HG03280 (cell line): ENCODE measurements around the gene TKTL1.
"Not testable (repeated sequence)": the region's sequence is repeated elsewhere in the genome, so short reads cannot be mapped to it uniquely, and the experiment has no call there.

Experiments used
- ATAC-seq: cut with Tn5 transposase; IDR thresholded peaks from one replicate; pipeline ENCODE4 v1.9.1; 2021; ENCODE audit warnings: mild to moderate bottlenecking, moderate library complexity; ENCODE audit not compliant: unreplicated experiment

The TKTL1 gene, protein sequence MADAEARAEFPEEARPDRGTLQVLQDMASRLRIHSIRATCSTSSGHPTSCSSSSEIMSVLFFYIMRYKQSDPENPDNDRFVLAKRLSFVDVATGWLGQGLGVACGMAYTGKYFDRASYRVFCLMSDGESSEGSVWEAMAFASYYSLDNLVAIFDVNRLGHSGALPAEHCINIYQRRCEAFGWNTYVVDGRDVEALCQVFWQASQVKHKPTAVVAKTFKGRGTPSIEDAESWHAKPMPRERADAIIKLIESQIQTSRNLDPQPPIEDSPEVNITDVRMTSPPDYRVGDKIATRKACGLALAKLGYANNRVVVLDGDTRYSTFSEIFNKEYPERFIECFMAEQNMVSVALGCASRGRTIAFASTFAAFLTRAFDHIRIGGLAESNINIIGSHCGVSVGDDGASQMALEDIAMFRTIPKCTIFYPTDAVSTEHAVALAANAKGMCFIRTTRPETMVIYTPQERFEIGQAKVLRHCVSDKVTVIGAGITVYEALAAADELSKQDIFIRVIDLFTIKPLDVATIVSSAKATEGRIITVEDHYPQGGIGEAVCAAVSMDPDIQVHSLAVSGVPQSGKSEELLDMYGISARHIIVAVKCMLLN

DNA sequence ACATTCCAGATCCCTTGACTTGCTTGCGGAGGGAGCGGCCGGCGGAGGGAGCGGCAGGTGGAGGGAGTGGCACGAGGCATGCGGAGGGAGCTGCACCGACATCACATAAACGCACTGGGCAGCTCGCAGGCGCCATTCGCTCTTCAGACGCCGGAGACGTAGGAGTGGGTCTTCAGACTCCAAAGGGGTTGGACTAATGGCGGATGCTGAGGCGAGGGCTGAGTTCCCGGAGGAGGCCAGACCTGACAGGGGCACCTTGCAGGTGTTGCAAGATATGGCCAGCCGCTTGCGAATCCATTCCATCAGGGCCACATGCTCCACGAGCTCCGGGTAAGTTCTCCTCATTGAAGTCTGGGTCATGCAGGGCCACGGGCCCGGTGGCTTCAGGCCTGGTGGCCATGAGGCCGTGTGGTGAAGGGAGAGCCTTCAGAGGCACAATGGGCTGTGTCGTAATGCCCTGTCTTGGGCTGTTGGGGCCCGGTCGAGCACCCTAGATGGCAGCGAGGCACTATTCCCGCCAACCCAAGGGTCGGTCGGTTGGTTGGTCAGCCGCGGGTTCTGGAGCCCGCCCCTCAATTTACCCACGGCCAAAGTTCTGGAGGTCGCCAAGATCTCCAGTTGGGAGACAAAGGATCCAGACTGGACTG is at the start of gene TKTL1:
Gene TKTL1, plus strand, starts transcription at position 132 of the 647 bp plus-strand sequence. Its CDS starts 65 bp downstream, at position 197.
- ATAC-seq, result no peak

- peak; percentile 88 for ATAC-seq
These were observed 48.1 kb upstream of the TKTL1 start for GRCh38 chrX:154247377-154248045.

GRCh38 chrX:154248076-154248475 is 47.5 kb upstream of the TKTL1 start:
- ATAC-seq, result peak; percentile 15

GRCh38 chrX:154257282-154257681 is 38.3 kb upstream of the TKTL1 start, which contains the start of gene OPN1MW3:
TSS of gene OPN1MW3 (plus strand) at chrX:154257582. CDS start at chrX:154257620, 38 bp downstream.
- not testable (repeated sequence) for ATAC-seq

- not testable (repeated sequence) for ATAC-seq
These were observed 36.9 kb upstream of the TKTL1 start for GRCh38 chrX:154258711-154259110.

DNA sequence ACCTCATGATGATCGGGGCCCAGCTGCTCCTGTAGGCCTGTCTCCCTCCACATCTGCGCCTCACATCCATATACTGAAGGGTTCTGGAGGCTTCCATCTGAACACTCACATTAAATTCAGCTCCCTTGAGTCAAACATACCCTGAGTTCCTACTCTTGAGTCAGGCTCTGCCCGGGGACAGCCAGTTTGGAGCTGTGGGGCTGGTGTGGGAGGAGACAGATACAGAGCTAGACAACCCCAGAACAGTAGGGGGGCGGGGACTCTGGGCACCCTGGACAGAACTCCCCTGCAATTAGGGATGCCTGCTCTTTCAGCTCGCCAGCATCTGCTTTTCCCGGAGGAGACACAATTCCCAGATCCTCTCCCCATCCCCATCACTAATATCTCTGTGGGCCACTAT is 32.5 kb upstream of the TKTL1 start:
- not testable (repeated sequence) for ATAC-seq

GRCh38 chrX:154269245-154269644 is 26.4 kb upstream of the TKTL1 start:
- not testable (repeated sequence) for ATAC-seq

DNA sequence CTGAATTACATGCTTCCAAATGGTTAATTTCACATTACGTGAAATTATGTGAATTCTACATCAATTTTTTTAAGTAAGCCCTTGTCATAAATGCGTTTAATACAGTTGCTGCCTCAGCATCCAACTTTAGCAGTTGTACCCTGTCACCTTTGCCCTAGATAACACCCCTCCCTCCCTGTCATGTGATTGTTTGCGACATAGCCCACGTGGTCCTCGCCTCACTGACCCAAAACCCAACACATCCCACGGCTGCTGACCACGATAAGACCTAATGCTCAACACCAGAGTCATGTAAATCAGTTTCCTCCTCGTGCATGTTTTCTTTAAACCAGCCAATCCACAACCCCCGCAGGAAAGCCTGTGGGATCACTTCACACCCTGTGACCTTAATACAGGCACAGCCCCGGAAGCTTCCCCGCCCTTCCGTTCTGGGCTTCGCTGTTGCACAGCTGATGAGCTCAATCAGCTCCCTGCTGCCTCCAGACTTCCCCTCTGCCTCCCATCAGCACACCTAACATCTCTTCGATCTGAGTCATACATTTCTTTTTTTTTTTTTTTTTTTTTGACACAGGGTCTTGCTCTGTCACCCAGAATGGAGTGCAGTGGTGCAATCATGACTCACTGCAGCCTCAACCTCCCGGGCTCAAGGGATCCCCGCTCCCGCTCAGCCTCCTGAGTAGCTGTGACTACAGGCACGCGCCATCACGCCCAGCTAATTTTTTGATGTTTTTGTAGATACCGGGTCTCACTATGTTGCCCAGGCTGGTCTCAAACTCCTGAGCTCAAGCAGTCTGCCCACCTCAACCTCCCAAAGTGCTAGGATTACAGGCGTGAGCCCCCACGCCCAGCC is 10.9 kb upstream of the TKTL1 start:
- ATAC-seq, result peak; percentile 70

- ATAC-seq, result not testable (repeated sequence)
These were observed 9.2 kb upstream of the TKTL1 start for GRCh38 chrX:154286406-154286805.

DNA sequence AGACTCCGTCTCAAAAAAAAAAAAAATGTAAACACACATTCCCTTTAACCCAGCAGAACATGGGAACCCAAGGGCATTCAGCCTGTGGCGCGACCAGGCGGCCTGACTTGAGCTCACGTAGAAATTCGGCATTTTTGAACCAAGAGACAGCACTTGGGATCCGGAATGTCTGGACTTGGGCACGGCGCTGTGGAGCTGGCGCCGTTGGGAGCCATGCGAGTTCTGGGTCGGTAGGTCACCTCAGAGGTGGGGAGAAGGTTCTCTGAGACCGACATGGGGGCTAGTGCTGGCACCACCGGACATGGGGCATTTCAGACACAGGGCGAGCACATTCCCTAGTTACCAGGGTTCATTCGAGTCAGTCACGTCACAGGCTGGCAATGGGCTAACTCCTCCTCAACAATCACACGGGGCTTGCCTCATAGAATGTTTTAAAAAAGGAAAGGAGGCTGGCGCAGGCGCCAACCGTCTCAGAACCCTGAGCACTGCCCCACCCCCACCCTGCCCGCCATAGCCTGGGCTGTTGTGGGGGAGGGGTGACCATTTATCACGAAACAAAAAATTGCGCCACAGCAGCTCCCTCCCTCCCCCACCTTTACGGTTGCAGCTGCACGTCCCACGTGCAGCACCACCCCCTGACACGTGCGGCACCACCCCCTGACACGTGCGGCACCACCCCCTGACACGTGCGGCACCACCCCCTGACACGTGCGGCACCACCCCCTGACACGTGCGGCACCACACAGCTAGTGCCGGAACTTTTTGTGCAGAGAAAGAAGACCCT is 612 bp upstream of the TKTL1 start, which contains the start of gene TEX28:
Gene TEX28, minus strand, starts transcription at position 334 of the 784 bp plus-strand sequence. CDS start 3,007 bp downstream, outside the sequence.
- ATAC-seq, result no peak

GRCh38 chrX:154296731-154297130 is 1.1 kb downstream of the TKTL1 start:
- no peak for ATAC-seq

DNA sequence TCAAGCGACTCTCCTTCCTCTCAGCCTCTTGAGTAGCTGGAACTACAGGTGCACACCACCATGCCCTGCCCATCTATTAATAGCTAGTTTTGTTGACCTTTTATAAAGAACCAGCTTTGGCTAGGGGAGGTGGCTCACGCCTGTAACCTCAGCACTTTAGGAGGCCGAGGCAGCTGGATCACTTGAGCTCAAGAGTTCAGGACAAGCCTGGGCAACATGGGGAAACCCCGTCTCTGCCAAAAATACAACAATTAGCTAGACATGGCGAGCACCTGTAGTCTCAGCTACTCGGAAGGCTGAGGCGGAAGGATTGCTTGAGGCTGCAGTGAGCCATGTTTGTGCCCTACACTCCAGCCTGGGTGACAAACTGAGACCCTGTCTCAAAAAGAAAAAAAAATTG is 2.7 kb downstream of the TKTL1 start:
- no peak for ATAC-seq

- ATAC-seq, result no peak
These were observed 5.2 kb downstream of the TKTL1 start for GRCh38 chrX:154300816-154301215.

DNA sequence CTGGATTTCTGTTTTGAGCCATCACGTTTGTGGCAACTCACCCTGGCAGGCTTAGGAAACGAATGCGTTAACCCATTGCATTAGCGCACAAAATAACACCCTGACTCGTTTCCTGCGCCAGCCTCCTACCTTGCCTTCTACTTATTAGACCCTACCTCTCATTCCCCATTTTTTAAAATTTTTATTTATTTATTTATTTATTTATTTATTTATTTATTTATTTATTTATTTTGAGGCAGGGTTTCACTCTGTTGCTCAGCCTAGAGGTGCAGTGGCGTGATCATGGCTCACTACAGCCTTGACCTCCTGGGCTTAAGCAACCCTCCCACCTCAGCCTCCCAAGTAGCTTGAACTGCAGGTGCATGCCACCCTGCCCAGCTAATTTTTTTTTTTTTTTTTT is 7.4 kb downstream of the TKTL1 start:
- ATAC-seq, result not testable (repeated sequence)

GRCh38 chrX:154303476-154303875 is 7.9 kb downstream of the TKTL1 start:
- no peak for ATAC-seq

DNA sequence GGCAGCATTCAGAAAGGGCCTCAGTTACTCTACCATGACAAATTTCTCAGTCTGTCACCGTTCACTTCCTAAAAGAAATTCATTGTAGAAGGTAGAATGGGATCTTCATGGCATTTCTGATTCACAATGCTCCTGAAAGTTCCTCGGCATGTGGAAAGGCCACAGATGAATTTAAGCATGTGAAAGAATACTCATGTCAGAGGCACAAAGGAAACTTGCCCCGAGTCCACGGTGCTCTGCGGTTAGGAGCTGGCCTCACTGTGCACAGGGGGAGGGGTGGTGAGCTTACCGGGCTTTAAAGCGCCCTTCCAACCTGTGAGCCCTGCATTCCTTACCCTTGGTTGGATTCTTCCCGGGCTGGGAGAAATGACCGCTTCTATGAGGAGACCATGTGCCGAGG is 9.3 kb downstream of the TKTL1 start:
- ATAC-seq, result no peak

DNA sequence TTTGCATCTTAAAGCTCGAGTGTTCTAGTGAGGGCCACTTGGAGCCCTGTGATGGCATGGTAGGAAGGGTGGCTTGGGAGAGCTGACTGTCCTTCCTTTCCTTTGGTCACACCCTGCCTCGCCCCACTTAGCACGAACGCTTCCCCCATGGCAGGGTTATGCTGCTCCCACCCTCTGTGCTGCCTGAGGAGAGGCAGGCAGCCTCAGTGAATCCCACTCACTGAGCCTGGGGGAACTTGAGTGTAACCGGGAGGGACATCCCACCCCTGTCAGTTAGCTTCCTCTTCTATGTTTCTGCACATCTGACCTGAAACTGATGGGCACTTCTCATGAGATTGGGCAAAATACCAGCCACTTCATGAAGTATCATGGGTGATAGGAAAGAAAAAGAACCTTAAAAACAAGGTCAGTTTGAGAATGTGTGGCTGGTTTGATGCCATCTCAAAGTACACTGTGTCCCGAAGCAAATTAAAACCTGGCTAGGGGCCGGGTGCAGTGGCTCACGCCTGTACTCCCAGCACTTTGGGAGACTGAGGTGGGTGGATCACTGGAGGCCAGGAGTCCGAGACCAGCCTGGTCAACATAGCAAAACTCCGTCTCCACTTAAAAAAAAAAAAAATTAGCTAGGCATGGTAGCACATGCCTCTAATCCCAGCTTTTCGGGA is 10.1 kb downstream of the TKTL1 start:
- no peak for ATAC-seq

GRCh38 chrX:154307202-154307601 is 11.6 kb downstream of the TKTL1 start:
- no peak for ATAC-seq
